Measurements from ENCODE around the gene UCP2.

UCP2 gene

DNA sequence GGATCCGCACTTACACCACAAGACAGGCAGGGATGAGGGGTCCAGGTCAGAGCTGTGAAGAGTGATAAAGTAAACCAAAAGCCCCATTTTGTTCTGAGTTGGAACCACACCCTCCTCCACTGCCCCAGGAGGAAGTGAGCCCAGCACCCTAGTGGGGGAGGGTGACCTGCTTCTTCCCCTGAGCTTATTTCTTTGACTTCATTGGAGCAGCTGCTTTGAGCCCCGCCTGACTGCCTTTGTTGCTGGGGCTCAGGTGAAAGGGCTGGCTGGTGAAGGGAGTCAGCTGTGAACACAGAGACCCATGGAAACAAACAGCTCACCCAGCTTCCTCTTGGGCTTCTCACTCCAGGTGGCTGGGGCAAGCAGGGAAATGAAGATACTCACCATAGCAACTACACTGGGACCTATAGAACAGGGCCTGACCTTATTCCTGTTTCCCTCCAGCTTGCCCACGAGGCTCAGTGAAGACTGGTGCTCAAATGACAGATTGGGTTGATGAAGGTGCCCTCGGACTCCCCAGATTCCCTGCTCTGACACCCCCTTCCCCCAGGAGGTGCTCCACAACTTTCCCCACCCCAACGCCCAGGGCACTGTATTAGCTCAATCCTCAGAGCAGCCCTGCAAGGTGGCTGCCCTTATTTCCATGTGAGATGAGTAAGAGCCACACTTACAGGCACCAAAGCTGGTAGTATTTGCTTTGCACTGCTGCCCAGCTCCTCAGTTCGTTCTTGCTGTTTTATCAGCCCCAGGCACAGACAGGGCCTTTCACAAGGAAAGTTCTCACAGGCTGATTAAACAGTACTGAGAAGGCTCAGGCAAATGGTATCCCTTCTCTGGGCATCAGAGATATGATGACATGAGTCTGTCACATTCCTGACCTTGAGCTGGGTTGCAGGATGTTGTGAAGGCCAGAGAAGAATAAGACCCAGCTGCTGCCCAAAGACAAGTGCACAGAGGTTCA, 2.4 kb downstream of the UCP2 start:
- DNase-seq (ENCODE audit: low read depth) = peak; percentile 20
- no peak overlapping the region for H3K4me3 ChIP-seq (ENCODE audit: low read length)
- TF ChIP-seq, protein P1, sequence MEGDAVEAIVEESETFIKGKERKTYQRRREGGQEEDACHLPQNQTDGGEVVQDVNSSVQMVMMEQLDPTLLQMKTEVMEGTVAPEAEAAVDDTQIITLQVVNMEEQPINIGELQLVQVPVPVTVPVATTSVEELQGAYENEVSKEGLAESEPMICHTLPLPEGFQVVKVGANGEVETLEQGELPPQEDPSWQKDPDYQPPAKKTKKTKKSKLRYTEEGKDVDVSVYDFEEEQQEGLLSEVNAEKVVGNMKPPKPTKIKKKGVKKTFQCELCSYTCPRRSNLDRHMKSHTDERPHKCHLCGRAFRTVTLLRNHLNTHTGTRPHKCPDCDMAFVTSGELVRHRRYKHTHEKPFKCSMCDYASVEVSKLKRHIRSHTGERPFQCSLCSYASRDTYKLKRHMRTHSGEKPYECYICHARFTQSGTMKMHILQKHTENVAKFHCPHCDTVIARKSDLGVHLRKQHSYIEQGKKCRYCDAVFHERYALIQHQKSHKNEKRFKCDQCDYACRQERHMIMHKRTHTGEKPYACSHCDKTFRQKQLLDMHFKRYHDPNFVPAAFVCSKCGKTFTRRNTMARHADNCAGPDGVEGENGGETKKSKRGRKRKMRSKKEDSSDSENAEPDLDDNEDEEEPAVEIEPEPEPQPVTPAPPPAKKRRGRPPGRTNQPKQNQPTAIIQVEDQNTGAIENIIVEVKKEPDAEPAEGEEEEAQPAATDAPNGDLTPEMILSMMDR (conservative IDR thresholded peaks at IDR 0.05; ENCODE audit: low read length) = no peak

DNA sequence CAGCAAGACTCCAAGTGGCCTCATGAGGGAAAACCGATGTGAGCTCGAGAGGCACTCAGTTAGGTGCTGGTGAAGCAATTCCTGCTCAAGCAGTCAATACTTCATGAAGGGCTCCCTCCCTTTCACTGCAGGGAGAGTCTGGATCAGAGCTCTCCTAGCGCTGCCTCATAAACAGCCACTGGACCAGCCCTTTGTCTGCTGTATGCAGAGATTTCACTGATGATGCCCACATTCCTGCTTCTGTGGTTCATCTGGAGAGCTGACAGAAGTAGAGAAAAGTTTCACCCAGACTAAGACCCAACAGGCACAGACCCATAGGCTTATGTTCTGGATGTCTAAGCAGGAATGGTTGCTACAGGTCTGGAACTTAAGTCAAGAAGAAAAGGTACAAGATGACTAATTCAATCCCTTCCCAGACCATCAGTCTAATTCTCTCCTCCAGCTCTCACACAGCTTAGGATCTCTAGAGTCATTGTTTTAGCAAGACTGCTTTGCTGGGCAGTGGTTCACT, 4.0 kb downstream of the UCP2 start:
- no peak overlapping the region for H3K4me3 ChIP-seq (ENCODE audit: low read length)
- TF ChIP-seq, protein P1 (conservative IDR thresholded peaks at IDR 0.05; ENCODE audit: low read length) = no peak
- peak; percentile 42 for DNase-seq (ENCODE audit: low read depth)

DNA sequence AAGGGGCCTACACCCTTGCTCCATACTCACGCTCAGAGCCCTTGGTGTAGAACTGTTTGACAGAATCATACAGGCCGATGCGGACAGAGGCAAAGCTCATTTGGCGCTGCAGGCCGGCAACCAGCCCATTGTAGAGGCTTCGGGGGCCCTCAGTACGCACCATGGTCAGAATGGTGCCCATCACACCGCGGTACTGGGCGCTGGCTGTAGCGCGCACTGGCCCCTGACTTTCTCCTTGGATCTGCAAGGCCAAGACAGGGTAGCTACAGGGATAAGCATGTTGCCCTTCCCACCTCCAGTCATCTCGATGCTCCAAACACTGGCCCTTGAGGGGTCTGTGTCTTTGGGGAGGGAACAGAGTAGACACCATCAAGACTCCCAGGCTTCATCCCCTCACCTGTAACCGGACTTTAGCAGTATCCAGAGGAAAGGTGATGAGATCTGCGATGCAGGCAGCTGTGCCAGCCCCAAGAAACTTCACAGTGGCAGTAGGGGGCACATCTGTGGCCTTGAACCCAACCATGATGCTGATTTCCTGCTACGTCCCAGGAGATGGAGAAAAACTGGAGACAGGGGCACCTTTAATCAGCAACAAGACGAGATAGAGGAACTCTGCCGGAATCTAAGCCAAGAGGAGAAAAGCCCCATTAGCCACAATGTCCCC, 4.7 kb downstream of the UCP2 start:
- TF ChIP-seq, protein P1 (conservative IDR thresholded peaks at IDR 0.05; ENCODE audit: low read length) = no peak
- H3K4me3 ChIP-seq (ENCODE audit: low read length) = no peak overlapping the region
- no peak for DNase-seq (ENCODE audit: low read depth)

DNA sequence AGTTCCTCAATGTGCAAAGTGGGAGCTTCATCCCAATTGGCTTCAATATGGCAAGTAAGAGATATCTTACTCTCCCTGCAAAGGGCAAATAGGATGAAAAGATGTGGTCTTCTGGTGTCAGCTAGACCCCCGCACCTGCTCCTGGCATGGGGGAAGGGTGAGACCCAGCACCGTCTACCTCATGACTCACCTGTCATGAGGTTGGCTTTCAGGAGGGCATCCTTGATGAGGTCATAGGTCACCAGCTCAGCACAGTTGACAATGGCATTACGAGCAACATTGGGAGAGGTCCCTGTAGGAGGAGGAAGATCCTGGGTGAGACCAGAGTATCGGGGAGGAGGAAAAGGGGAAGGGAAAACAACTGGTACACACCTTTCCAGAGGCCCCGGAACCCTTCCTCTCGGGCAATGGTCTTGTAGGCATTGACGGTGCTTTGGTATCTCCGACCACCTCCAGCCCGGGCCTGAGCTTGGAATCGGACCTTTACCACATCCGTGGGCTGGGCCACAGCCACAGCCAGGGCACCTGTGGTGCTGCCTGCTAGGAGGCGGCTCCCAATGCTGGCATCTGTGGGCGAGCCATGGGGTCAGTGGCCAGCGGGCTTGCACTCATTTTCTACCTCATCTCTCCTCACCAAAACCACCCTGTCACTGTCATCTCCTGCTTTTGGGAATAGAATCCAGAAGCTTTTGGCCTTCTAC, 6.0 kb downstream of the UCP2 start:
- DNase-seq (ENCODE audit: low read depth) = no peak
- no peak overlapping the region for H3K4me3 ChIP-seq (ENCODE audit: low read length)
- TF ChIP-seq, protein P1 (conservative IDR thresholded peaks at IDR 0.05; ENCODE audit: low read length) = no peak

DNA sequence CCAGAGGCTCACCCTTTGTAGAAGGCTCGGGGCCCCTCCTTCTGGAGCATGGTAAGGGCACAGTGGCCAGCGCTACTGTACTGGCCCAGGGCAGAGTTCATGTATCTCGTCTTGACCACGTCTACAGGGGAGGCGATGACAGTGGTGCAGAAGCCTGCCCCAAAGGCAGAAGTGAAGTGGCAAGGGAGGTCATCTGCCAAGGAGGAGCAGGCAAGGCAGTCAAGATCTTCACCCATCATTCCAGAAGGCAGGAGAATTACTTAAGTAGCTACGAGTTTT, 7.2 kb downstream of the UCP2 start:
- TF ChIP-seq, protein P1 (conservative IDR thresholded peaks at IDR 0.05; ENCODE audit: low read length) = no peak
- no peak for DNase-seq (ENCODE audit: low read depth)
- no peak overlapping the region for H3K4me3 ChIP-seq (ENCODE audit: low read length)

DNA sequence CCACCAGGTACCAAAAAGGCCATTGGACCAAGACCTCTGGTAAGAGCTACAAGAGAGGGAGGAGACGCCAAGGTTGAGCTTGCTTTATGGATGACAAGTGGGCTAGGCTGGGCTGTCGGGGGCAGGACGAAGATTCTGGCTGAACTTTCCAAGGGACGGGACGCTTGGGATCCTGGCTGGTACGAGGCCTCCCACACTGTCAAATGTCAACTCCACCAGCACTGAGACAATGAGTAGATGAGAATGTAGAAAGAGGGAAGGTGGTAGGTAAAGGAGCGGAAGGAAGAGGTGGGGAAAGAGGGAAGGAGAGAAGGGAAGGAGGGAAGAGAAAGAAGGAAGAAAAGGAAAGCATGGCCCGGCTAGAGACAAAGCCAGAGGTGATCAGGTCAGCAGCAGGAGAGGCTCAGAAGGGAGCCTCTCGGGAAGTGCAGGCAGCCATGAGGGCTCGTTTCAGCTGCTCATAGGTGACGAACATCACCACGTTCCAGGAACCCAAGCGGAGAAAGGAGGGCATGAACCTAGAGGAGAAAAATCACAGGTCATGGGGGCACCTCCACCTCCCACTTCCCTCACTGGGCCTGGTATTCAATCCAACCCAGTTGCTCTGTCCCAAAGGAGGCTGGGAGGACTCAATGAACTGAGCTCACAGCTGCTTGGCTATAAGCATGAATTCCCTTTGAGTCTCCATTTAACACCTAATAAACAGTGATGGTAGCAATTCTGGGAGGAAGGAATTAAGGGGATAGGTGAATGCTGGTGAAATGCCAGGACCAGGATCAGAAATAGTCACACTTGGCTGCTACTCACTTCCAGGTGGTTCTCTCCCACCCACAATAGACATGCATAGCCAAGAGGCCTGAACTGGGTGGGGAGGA, 7.8 kb downstream of the UCP2 start:
- no peak for DNase-seq (ENCODE audit: low read depth)
- TF ChIP-seq, protein P1 (conservative IDR thresholded peaks at IDR 0.05; ENCODE audit: low read length) = no peak
- H3K4me3 ChIP-seq (ENCODE audit: low read length) = no peak overlapping the region

Measured in AG10803 (cell line).